K562 (cell line): ENCODE data around the gene TINCR. TPM values are rescaled to one million over a fixed set of nuclear protein-coding genes. Genes with fewer than 3 reads are reported as not detected.

Experiments
- ATAC-seq: fragments of 200-7000 bp; cut with Tn5 transposase; 3 replicates; pipeline ENCODE4 v1.9.1; 2020; ENCODE audit warnings: moderate library complexity
- BruUV-seq: library from RNA; stranded (reverse); fragments of 400-500 nt; replicated peaks from 2 replicates; lab custom pipeline; 2021; lab: Mats Ljungman, UMichigan
- CTCF ChIA-PET: fragments of 300-600 bp; formaldehyde crosslinking; extraction: SDS; loops from one replicate; lab custom pipeline; 2021; ENCODE audit warnings: low intra/inter-chr PET ratio; lab: Yijun Ruan, JAX
- POLR2A ChIA-PET: fragments of 300-600, 350-650 bp; sonication (Branson Sonifier 250); formaldehyde crosslinking; extraction: SDS; loops from one replicate; lab custom pipeline; 2021; ENCODE audit warnings: antibody characterized with exemption, inconsistent platforms; lab: Yijun Ruan, JAX
- DNase-seq, 4 experiments: peaks; one replicate each; pipeline versions ENCODE4 v3.0.0 to v3.0.0-alpha.2; 2011 to 2018; ENCODE audit warnings: low spot score in 3 of 4, mixed read lengths in 3 of 4; ENCODE audit errors: extremely low read depth in 1 of 4
- FAIRE-seq: peaks from 2 replicates; lab custom pipeline; 2011; peaks lifted over from hg19 to GRCh38; lab: Jason Lieb, UNC
- H2AFZ ChIP-seq: 2 replicates; pipeline ENCODE4 v1.6.0; 2011; ENCODE audit warnings: low read depth, low read length, control low read depth, inconsistent platforms
- H3K27ac ChIP-seq: fragments of 200-600 bp; 3 replicates; pipeline ENCODE4 v1.8.0; 2011; ENCODE audit warnings: low read depth, mild to moderate bottlenecking, control low read depth, inconsistent platforms, low read length, moderate library complexity, mixed read lengths; ENCODE audit errors: extremely low read depth
- H3K27me3 ChIP-seq, 2 experiments: fragments of 300-600 bp in 1 of 2; 2 replicates in 1 of 2; 3 replicates in 1 of 2; pipeline versions ENCODE4 v1.6.0 to v1.8.0; 2011; ENCODE audit warnings: inconsistent platforms in 2 of 2, low read length in 2 of 2, mild to moderate bottlenecking in 1 of 2, mixed read lengths in 1 of 2, moderate library complexity in 1 of 2; ENCODE audit not compliant: control insufficient read depth in 2 of 2, insufficient read depth in 2 of 2
- H3K36me3 ChIP-seq: fragments of 300-600 bp; 3 replicates; pipeline ENCODE4 v1.8.0; 2011; ENCODE audit warnings: mild to moderate bottlenecking, low read length, inconsistent platforms; ENCODE audit not compliant: control insufficient read depth, insufficient read depth
- H3K4me1 ChIP-seq, 2 experiments: fragments of 200-600 bp in 1 of 2; replicated peaks in 1 of 2; 2 replicates in 1 of 2; 3 replicates in 1 of 2; pipeline versions ENCODE4 v1.5.1 to v1.8.0; 2011; ENCODE audit warnings: inconsistent platforms in 2 of 2, low read length in 2 of 2, mild to moderate bottlenecking in 1 of 2, mixed read lengths in 1 of 2, moderate library complexity in 1 of 2; ENCODE audit not compliant: control insufficient read depth in 2 of 2, insufficient read depth in 2 of 2
- H3K4me2 ChIP-seq: 2 replicates; pipeline ENCODE4 v1.6.1; 2011; ENCODE audit warnings: low read length, control low read depth, inconsistent platforms, mixed read lengths; ENCODE audit not compliant: insufficient read depth
- H3K4me3 ChIP-seq: fragments of 200-600 bp; sonication (generic), shearing (Covaris generic); 2 replicates; pipeline ENCODE4 v1.5.1; 2016; ENCODE audit warnings: control low read depth, inconsistent platforms
- H3K79me2 ChIP-seq: fragments of 200-600 bp; 3 replicates; pipeline ENCODE4 v1.8.0; 2011; ENCODE audit warnings: low read length, inconsistent platforms; ENCODE audit not compliant: control insufficient read depth, insufficient read depth
- H3K9ac ChIP-seq, 2 experiments: 2 replicates each; pipeline versions ENCODE4 v1.6.0 to v1.6.1; 2011; ENCODE audit warnings: low read depth in 2 of 2, low read length in 2 of 2, control low read depth in 1 of 2, inconsistent platforms in 1 of 2, mild to moderate bottlenecking in 1 of 2, mixed read lengths in 1 of 2; ENCODE audit not compliant: insufficient read depth in 1 of 2
- H3K9me1 ChIP-seq: one replicate; pipeline ENCODE4 v1.6.0; 2011; ENCODE audit warnings: inconsistent platforms, mild to moderate bottlenecking, low read length, moderate library complexity; ENCODE audit not compliant: control insufficient read depth, insufficient read depth
- H3K9me3 ChIP-seq: replicated peaks from 2 replicates; pipeline ENCODE4 v1.5.1; 2011; ENCODE audit warnings: low read depth, low read length, inconsistent platforms; ENCODE audit not compliant: control insufficient read depth, insufficient read depth
- H4K20me1 ChIP-seq: replicated peaks from 2 replicates; pipeline ENCODE4 v1.6.1; 2011; ENCODE audit warnings: low read length, inconsistent platforms, mixed read lengths; ENCODE audit not compliant: control insufficient read depth, insufficient read depth
- CHD7 ChIP-seq: fragments of 200-600 bp; sonication (generic); IDR thresholded peaks from one replicate; pipeline ENCODE4 v1.6.1; 2012; ENCODE audit warnings: mild to moderate bottlenecking, low read depth, low read length, inconsistent platforms
- HES1 ChIP-seq: fragments of 450-650 bp; IDR thresholded peaks from 2 replicates; pipeline ENCODE4 v1.6.1; 2016; ENCODE audit warnings: low read depth, mild to moderate bottlenecking, moderate library complexity
- NKRF ChIP-seq: fragments of 450-650 bp; IDR thresholded peaks from 2 replicates; pipeline ENCODE4 v1.6.1; 2016; ENCODE audit warnings: borderline replicate concordance
- POLR3G ChIP-seq: IDR thresholded peaks from 2 replicates; pipeline ENCODE4 v1.6.1; 2011; ENCODE audit not compliant: insufficient read length, insufficient replicate concordance; ENCODE audit errors: extremely low read depth
- SIX5 ChIP-seq, 2 experiments: IDR thresholded peaks; 2 replicates each; pipeline ENCODE4 v1.6.1; 2011; ENCODE audit warnings: low read length in 2 of 2, borderline replicate concordance in 1 of 2, low read depth in 1 of 2, mild to moderate bottlenecking in 1 of 2, moderate library complexity in 1 of 2; ENCODE audit not compliant: insufficient read depth in 1 of 2
- TEAD1 ChIP-seq, 2 experiments: fragments of 450-650 bp in 1 of 2; sonication (generic) in 1 of 2; formaldehyde crosslinking; IDR thresholded peaks; 2 replicates each; pipeline versions ENCODE4 v1.4.0 to v1.8.0; 2020 to 2022; ENCODE audit warnings: mild to moderate bottlenecking in 2 of 2, missing genetic modification reagents in 1 of 2
- ZNF263 ChIP-seq: sonication (generic); formaldehyde crosslinking; IDR thresholded peaks from 2 replicates; pipeline ENCODE4 v1.8.0; 2022; ENCODE audit warnings: mild to moderate bottlenecking, missing genetic modification reagents, borderline replicate concordance
- WGBS: fragments of 100-300 bp; shearing (Covaris generic); methylation state at CpG from one replicate; pipeline ENCODE4 v1.1.6; 2016; ENCODE audit warnings: low coverage, mixed read lengths; ENCODE audit not compliant: insufficient coverage; ENCODE audit errors: missing lambda C conversion rate; 5-methylcytosine and 5-hydroxymethylcytosine counted together
- in situ Hi-C: fragments of 300-500 bp; cut with MboI; formaldehyde crosslinking; loops from 4 replicates; pipeline ENCODE4 v1.15.0; 2018; ENCODE audit warnings: inconsistent platforms, mixed read lengths
- intact Hi-C: fragments of 100-400 bp; cut with micrococcal nuclease; formaldehyde crosslinking; loops from 2 replicates; pipeline ENCODE4 v1.14.2; 2022
- polyA plus RNA-seq, 8 experiments: library from polyadenylated mRNA; depleted of rRNA in 4 of 8; stranded (reverse) in 5 of 8; unstranded in 3 of 8; fragments of >200 nt; fragmentation: Nextera tagmentation in 2 of 8; fragmentation: Illumina TruSeq in 1 of 8; extraction: Ambion mirVana in 2 of 8; extraction: Trizol in 1 of 8; gene quantifications; 2 replicates each; pipeline versions ENCODE4 v1.2.1 to v1.2.3, GENCODE V29; 2011 to 2014; ENCODE audit warnings: inconsistent platforms in 1 of 8, missing spikeins in 1 of 8
- total RNA-seq, 7 experiments: library from RNA; depleted of rRNA in 6 of 7; stranded (reverse); fragments of >200 nt in 6 of 7; fragmentation: Illumina TruSeq in 2 of 7; extraction: Trizol in 2 of 7; gene quantifications; 2 replicates each; pipeline versions ENCODE4 v1.2.1 to v1.2.3, GENCODE V29; 2011 to 2021; ENCODE audit warnings: low replicate concordance in 1 of 7

The TINCR gene
- total and polyA plus RNA-seq, 9 of the 15 experiments (the other 6 are each of a cell fraction or from before 2014, with no cell fraction given), result 0.03 to 0.24 (median 0.09) TPM; not detected in 1

- H3K9me1 ChIP-seq, result no peaks in the 10 kb centered on the region
- no TSS peak for BruUV-seq
- no peak overlapping the region for H3K4me2 ChIP-seq
- DNase-seq, result no peak
- no peak for FAIRE-seq
- ChIA-PET CTCF (no interaction called here), POLR2A (interaction anchor here (0.7 kb wide), 1 partner anchor 676 kb away, joined by 3 read pairs; no protein-coding TSS in a partner anchor)
- no peak for ATAC-seq
- H3K4me1 ChIP-seq, result peaks cover 0 to 14% of the 10 kb centered on the region in 2 experiments; a peak in 1 of 5 replicates
- in situ Hi-C loops (no loop called here), intact Hi-C loops (no loop called here)
- H3K27ac ChIP-seq, result no peak overlapping the region
- no peaks in the 10 kb centered on the region for H3K9me3 ChIP-seq
- H3K79me2 ChIP-seq, result 0 out of 3 replicates have a peak, but pooled peaks cover 4% of the 10 kb centered on the region
- H3K9ac ChIP-seq, result no peak overlapping the region
- H4K20me1 ChIP-seq, result peaks cover 5% of the 10 kb centered on the region; the same call in 1 of the 2 replicates
- H3K27me3 ChIP-seq, result no peaks in the 10 kb centered on the region
- H2AFZ ChIP-seq, result no peak overlapping the region
- WGBS, result 91% methylated on average over 7 of the region's 7 CpGs
- H3K4me3 ChIP-seq, result no peak overlapping the region
- peaks cover 98% of the 10 kb centered on the region for H3K36me3 ChIP-seq
- no peak for TF ChIP-seq SIX5 (IDR thresholded peaks at IDR 0.05; ENCODE audit: borderline replicate concordance in 1 of 2, insufficient read depth in 1 of 2, low read depth in 1 of 2, low read length in 2 of 2)
- TF ChIP-seq HES1, result no peak
- TF ChIP-seq ZNF263 (CRISPR knock-in tag), result no peak
- no peak for TF ChIP-seq CHD7
- no peak for TF ChIP-seq POLR3G
- TF ChIP-seq NKRF, result no peak
- no peak for TF ChIP-seq TEAD1 (CRISPR knock-in tag; IDR thresholded peaks at IDR 0.05)
These were observed 26.8 kb upstream of the TINCR start for GRCh38 chr19:5594521-5594950.
